ENCODE results near the gene PIAS4.
"Not testable (repeated sequence)": the region's sequence is repeated elsewhere in the genome, so short reads cannot be mapped to it uniquely, and the experiment has no call there.

Gene PIAS4

DNA sequence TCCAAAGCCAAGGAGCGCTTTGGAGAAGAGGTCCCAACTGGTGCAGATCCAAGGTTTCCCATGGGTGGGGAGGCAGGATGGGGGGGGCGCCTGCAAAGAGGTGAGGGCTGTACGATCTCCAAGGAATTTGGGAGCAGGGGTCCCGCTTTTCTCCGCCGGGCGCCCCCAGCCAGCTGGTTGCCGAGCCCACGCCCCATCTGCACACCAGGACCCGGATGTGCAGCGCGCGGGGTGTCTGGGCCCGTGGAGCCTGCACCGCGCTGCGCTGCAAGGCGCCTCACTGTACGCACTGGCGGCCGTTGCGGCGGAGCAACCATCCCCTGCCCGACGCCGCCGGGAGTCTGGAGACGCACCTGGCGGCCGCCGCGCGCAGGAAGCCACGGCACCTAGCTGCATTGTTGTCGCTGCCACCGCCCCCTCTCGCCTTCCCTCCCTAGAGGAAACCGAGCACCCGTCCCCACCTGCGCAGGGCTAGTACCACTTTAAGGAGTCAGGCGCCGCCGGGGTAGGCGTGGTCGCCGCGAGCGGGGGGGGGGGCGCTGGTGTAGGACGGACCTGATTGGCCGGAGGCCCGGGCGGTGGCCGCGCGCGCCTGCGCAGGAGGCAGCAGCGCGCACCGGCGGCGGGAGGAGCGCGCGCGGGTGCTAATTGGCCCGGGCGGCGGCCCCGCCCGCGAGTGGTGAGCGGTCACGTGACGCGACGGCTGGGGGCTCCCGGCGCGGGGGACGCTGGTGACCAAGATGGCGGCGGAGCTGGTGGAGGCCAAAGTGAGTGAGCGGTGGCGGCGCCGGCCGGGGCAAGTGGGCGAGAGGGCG lies at the start of gene PIAS4:
PIAS4 (plus strand) TSS at position 716 of the 815 bp plus-strand sequence; CDS start at position 741, 25 bp downstream.
- Histone ChIP-seq H3K4me3 (peak within 1 kb of the TSS; percentile 93 to 100 (median 99)), H3K27ac (peak within 1 kb of the TSS; percentile 84 to 97 (median 92))

DNA sequence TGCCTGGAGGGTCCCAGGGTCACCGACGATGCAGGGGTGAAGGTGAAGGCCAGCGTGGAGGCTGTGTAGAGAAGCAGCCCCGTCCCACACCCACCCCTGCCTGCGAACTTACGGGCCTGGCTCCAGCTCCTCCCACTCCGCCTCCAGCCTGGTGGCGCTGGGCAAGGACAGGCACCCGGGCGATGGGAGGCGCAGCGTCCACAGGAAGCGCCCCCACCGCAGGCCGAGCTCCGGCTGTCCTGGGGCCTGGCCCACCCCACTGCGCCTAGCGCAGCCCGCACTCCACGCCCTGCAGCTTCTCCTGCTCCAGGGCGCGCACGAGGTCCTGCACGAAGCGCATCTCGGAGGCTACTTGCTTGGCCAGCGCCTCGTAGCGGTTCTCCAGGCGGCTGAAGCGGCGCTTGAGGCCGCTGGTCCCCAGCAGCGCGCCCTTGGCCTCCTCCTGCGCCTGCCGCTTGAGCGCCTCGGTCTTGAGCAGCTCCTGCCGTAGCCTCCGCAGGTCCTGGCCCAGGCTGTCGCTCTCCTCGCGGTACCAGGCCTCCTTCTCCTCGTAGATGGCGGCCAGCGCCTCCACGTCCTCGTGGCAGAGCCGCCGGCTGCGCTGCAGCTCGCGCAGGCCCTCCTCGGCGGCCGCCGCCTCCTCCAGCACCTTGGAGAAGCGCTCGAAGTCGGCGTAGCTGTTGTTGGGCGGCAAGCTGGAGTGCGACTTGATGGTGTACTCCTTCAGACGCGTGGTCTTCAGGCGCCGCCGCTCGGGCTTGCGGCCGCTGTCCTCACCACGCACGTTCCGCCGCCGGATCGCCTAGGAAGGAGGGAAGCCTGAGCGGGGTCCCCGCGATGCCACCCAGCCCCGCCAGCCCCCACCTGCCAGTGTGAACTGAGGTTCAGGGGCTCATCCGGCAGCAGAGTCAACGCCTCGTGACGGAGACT lies 48.4 kb upstream of the PIAS4 start:
- H3K27ac ChIP-seq, result no peak overlapping the region
- no peak overlapping the region for H3K4me3 ChIP-seq

DNA sequence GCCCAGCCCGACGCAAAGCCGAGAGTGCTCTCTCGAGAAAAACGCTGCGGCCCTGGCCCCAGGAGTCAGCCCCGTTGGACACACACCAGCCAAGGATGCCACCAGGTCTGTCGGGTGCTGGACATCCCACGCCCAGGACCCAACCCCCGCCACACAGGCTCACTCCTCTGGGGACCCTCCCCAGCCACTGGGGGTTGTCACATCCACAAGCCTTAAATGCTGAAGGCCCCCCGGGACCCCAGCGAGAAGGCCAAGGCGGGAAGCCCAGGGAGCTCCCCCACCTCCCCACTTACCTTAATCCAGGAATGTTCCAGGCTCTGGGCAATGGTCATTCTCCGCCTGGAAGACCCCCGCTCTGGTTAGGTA lies 47.8 kb upstream of the PIAS4 start:
- H3K27ac ChIP-seq, result no peak overlapping the region

DNA sequence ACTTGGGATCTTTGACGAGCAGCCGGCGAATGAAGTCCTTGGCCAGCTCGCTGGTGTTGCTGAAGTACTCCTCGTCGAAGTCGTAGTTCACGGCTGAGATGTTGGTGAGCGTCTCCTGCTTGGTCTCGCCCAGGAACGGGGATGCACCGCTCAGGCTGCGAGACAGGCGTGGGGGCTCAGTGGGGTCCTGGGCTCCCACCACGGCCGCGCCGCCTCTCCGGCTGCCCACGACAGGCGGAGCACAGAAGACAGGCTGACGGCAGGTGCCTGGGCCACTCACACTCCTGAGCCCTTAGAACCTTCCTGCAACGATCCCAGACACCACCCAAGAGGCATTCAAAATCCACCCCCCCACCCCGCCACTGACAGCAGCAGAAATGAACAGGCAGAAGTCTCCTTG lies 46.5 kb upstream of the PIAS4 start:
- no peak overlapping the region for H3K4me3 ChIP-seq
- H3K27ac ChIP-seq, result no peak overlapping the region

More for the DNA sequence above, 47.8 kb upstream of the PIAS4 start:
- no peak overlapping the region for H3K4me3 ChIP-seq

DNA sequence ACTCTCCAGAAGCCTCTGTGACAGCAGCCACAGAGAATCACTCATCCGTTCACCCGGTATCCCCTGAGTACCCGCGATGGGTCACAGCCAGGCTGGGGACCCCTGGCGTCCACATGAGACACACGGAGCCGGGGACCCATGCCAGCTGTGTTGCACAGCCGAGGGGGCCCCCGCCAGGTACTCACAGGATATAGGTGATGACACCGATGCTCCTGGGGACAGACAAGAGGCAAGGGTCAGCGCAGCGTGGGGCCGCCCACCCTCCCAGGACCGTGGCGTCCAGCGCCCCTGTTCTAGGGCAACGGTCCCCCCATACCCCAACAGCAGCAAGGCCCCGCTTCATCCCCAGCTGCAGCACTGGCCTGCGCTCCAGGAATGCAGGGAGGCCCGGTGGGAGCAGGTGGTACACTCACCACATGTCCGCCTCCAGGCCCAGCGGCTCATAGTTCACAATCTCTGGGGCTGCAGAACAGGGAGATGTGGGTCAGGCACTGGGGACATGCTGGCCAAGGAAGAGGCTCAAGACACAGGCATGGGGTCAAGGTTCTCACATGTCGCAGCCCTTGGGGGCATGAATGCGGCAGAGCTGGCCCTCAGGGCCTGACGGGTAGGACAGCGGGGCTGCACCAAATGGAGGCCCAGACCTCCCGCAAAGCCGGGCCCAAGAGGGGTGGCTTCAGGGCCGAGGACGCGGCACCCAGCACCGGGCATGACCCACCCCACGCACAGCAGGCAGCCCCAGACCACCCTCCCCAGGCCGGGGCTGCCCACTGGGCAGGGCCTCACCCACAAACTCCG lies 43.9 kb upstream of the PIAS4 start:
- Histone ChIP-seq H3K27ac (no peak overlapping the region), H3K4me3 (no peak overlapping the region)

- H3K27ac ChIP-seq, result no peak overlapping the region
- H3K4me3 ChIP-seq, result no peak overlapping the region
Measured at GRCh38 chr19:3964256-3965194, 43.0 kb upstream of the PIAS4 start.

DNA sequence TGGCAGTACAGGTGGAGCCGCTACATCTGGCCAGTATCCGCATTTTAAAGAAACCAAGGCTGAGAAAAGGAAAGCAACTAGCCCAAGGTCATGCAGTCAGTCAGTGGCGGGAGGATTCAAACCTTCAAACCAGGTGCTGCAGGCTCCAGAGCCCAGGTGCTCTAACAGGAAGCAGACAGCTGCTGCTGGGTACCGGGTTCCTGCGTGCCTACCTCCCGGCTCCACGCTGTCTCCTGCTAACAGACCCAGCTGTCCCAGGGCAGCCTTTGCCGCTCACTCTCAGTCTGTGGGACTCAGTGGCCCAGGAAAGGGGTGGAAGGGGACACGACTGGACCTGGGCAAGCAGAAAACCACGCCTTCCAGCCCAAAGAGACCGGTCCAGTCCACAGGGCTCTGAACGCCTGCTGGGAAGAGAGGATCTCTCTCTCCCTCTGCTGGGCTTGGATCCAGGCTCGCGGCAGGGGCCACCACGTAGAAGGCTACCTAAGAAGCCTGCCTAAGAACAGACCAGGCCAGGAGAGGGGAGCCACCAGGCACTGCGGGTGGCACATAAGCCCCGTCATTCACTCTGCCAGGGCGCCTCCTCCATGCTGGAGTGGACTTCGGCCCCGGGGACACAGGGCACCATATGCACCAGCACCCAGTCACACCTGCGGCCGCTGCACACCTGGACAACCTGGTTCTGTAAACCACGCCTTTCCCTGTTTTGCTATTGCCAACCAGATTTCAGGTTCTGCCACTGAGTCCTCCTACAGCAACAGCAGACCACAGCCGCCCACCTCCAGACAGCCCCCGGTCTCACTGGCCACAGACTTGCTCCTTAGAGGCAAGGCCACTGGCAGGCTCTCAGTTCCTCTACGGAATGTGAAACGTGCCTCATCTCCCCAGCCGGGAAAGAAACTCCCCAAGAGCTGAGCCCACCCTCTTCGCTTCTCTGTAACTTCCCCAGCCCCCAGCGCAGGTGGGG lies 41.2 kb upstream of the PIAS4 start:
- Histone ChIP-seq H3K27ac (no peak overlapping the region), H3K4me3 (no peak overlapping the region)

DNA sequence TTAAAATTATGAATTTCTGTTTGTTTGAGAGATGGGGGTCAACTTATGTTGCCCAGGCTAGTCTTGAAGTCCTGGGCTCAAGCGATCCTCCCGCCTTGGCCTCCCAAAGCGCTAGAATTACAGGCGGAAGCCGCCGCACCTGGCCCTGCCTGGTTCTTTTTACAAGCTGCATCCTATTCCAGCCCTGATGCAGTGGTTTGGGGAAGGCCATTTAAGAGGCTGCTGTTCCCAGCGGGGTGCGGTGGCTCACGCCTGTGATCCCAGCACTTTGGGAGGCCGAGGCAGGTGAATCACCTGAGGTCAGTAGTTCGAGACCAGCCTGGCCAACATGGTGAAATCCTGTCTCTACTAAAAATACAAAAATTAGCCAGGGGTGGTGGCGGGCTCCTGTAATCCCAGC lies 39.6 kb upstream of the PIAS4 start:
- peak overlapping the region in 13 of 21 experiments; percentile 24 to 98 (median 77) for H3K27ac ChIP-seq
- not testable (repeated sequence) for H3K4me3 ChIP-seq

GRCh38 chr19:3968556-3969434 lies 38.7 kb upstream of the PIAS4 start:
- Histone ChIP-seq H3K27ac (peak overlapping the region in 20 of 21 experiments; percentile 13 to 99 (median 94)), H3K4me3 (peak overlapping the region in 5 of 7 experiments; percentile 4 to 99 (median 90))

GRCh38 chr19:3969435-3970312 lies 37.9 kb upstream of the PIAS4 start:
- H3K27ac ChIP-seq, result peak overlapping the region in 20 of 21 experiments; percentile 84 to 99 (median 96)
- H3K4me3 ChIP-seq, result peak overlapping the region; percentile 80 to 99 (median 94)

DNA sequence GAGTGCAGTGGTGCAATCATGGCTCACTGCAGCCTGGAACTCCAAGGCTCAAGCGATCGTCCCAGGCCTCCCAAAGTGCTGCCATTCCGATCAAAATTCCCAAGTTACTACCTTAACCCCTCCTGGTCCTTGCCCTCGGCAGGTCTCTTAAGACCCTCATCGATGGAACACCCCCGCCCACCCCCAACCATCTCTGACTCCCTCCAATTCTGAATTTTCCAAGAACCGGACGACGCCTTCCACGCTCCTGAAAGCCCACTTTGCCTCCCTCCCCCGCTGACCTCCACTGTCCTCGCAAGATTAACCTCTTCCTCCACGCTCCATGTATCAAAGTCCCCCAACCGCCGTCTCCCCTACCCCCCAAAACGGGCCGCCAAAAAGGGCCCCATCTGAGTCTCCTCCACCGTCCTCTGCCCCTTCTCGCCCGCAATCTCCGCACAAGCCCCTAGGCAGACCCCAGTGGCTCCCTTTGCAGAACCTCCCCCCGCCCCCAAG lies 37.2 kb upstream of the PIAS4 start:
- Histone ChIP-seq H3K4me3 (peak overlapping the region; percentile 80 to 99 (median 94)), H3K27ac (peak overlapping the region; percentile 84 to 99 (median 95))

- Histone ChIP-seq H3K27ac (peak within 1 kb of the TSS; percentile 84 to 99 (median 95)), H3K4me3 (peak within 1 kb of the TSS; percentile 80 to 99 (median 94))
Measured at GRCh38 chr19:3970808-3971598, 36.5 kb upstream of the PIAS4 start, which contains the start of gene DAPK3. DAPK3 (minus strand) TSS chr19:3971099; CDS start chr19:3969735, 1,364 bp downstream.

DNA sequence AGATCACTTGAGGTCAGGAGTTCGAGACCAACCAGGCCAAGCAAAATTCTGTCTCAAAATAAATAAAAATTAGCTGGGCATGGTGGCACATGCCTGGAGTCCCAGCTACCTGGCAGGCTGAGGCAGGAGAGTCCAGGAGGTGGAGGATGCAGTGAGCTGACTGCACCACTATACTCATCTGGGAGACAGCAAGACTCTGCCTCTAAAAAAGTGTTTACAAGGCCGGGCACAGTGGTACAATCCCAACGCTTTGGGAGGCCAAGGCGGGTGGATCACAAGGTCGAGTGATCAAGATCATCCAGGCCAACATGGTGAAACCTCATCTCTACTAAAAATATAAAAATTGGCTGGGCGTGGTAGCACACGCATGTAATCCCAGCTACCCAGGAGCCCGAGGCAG lies 32.4 kb upstream of the PIAS4 start:
- no peak overlapping the region for H3K27ac ChIP-seq

DNA sequence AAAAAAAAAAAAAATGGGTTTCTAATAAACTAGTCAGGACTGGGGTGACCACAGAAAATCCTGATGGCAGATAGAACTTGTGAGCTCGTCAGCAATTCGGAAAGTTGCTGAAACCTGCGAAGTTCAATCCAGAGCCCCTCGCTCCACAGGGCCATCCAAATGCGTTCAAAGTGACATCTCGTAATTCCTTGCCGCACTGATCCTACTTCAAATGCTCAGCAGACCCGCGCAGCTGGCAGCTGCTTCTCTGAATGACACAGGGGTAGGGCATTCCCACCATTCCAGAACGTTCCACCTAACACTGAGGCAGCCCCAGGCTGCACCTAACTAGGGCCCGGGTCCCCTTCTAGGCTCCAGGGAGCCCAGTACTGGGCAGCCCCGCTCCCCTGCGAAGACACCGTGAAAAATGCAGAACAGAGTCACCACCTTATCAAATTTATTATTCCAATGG lies 31.9 kb upstream of the PIAS4 start:
- Histone ChIP-seq H3K4me3 (no peak overlapping the region), H3K27ac (no peak overlapping the region)

More for the DNA sequence above, 32.4 kb upstream of the PIAS4 start:
- no peak overlapping the region for H3K4me3 ChIP-seq

Measured in skin epidermis (tissue), 12 donors.